ENCODE data around the gene FANCC.

FANCC gene

DNA sequence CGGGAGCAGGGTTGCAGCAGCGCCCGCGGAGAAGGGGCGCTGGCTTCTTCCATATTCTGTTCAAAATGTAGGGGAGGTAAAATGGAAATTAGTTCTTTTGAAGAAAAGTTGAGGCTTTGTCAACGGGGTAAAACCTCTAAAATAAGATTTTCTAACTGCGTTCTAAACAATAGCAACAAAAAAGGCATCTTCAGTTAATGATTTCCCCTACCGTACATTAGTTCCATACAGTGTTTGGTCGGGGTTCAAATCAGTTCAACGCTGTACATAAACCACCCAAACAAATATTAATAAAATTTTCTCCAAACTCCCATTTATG lies 343 bp upstream of the FANCC start:
- Histone ChIP-seq H4K8ac (ENCODE audit: low read depth, low read length) (no peak overlapping the region), H4K91ac (ENCODE audit: low read depth, low read length, poor library complexity) (no peak overlapping the region)

DNA sequence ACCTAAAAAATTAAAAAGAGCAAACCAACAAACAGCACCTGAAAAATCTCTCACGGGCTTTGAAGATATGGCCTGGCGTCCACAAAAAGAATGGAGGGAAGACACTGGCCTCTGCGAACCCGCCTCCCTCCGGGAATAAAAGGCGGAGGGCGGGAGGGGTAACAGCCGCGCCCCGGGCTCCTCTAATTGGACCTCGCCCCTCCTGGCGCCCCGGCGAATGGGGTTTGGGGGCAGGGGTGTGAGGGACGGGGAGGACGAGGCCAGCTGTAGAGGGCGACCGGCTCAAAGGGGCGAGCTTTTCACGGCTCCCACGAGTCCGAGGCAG lies 753 bp downstream of the FANCC start:
- peaks cover 2 to 13% of the 10 kb centered on the region in 2 donors for H3K4me1 ChIP-seq (ENCODE audit: control insufficient read depth in 2 of 2, insufficient read depth in 1 of 2, low read depth in 1 of 2, low read length in 2 of 2)
- H3K4ac ChIP-seq (ENCODE audit: low read length), result no peak overlapping the region
- H3K9ac ChIP-seq (ENCODE audit: low read depth, low read length, poor library complexity), result no peak overlapping the region
- DNase-seq (ENCODE audit: low spot score), result peak; percentile 83
- no peak overlapping the region for H2BK15ac ChIP-seq (ENCODE audit: low read length)
- no peak overlapping the region for H3K23ac ChIP-seq (ENCODE audit: low read depth, low read length, poor library complexity)
- H3K27me3 ChIP-seq (ENCODE audit: control insufficient read depth in 3 of 3, insufficient read depth in 3 of 3, low read depth in 1 of 3, low read length in 3 of 3), result no peaks in the 10 kb centered on the region
- no peak overlapping the region for H2AK5ac ChIP-seq (ENCODE audit: low read depth, low read length)
- H3K14ac ChIP-seq (ENCODE audit: low read length), result no peak overlapping the region
- no peaks in the 10 kb centered on the region for H3K9me3 ChIP-seq (replicated peaks in 1 of 2; ENCODE audit: control insufficient read depth in 2 of 2, insufficient read depth in 1 of 2, low read depth in 1 of 2, low read length in 2 of 2)
- no CpG with 5 or more reads among the region's 22 CpGs for WGBS, 2 donors (ENCODE audit: extremely low coverage in 2 of 2, insufficient read length in 2 of 2, insufficient replicate concordance in 1 of 2)
- peak overlapping the region; percentile 81 for H3K18ac ChIP-seq (ENCODE audit: low read length)
- no peak overlapping the region for H2BK12ac ChIP-seq (ENCODE audit: low read length)
- H3K27ac ChIP-seq (replicated peaks; ENCODE audit: low read length), result peak overlapping the region; percentile 99
- H3K4me3 ChIP-seq (ENCODE audit: low read length in 2 of 2), result peak overlapping the region; percentile 48 to 81
- H3K4me2 ChIP-seq (ENCODE audit: insufficient read depth, low read length, poor library complexity, severe bottlenecking), result peak overlapping the region; percentile 65
- H3K36me3 ChIP-seq (replicated peaks in 1 of 2; ENCODE audit: control insufficient read depth in 2 of 2, insufficient read depth in 2 of 2, low read length in 2 of 2), result no peaks in the 10 kb centered on the region
- no peak overlapping the region for H2BK120ac ChIP-seq (ENCODE audit: low read depth, low read length)
- H4K8ac ChIP-seq (ENCODE audit: low read depth, low read length), result no peak overlapping the region
- H2BK5ac ChIP-seq (ENCODE audit: low read length), result no peak overlapping the region
- peaks cover 5% of the 10 kb centered on the region for H3K79me1 ChIP-seq (ENCODE audit: low read depth, low read length)
- H4K91ac ChIP-seq (ENCODE audit: low read depth, low read length, poor library complexity), result no peak overlapping the region
- H2AFZ ChIP-seq (ENCODE audit: low read length), result peak overlapping the region; percentile 97

More for the DNA sequence above, 343 bp upstream of the FANCC start:
- H3K9me3 ChIP-seq (replicated peaks in 1 of 2; ENCODE audit: control insufficient read depth in 2 of 2, insufficient read depth in 1 of 2, low read depth in 1 of 2, low read length in 2 of 2), result peaks cover 0 to under 1% of the 10 kb centered on the region in 2 donors
- peak overlapping the region; percentile 96 for H3K18ac ChIP-seq (ENCODE audit: low read length)
- no CpG with 5 or more reads among the region's 10 CpGs for WGBS, 2 donors (ENCODE audit: extremely low coverage in 2 of 2, insufficient read length in 2 of 2, insufficient replicate concordance in 1 of 2)
- no peak overlapping the region for H2BK15ac ChIP-seq (ENCODE audit: low read length)
- peaks cover 4% of the 10 kb centered on the region for H3K79me1 ChIP-seq (ENCODE audit: low read depth, low read length)
- peak overlapping the region; percentile 85 for H3K23ac ChIP-seq (ENCODE audit: low read depth, low read length, poor library complexity)
- peak overlapping the region; percentile 79 to 85 for H3K4me3 ChIP-seq (ENCODE audit: low read length in 2 of 2)
- no peak overlapping the region for H3K4ac ChIP-seq (ENCODE audit: low read length)
- peak overlapping the region; percentile 91 for H2BK5ac ChIP-seq (ENCODE audit: low read length)
- no peak overlapping the region for H2BK120ac ChIP-seq (ENCODE audit: low read depth, low read length)
- no peak overlapping the region for H3K14ac ChIP-seq (ENCODE audit: low read length)
- peaks cover 2 to 13% of the 10 kb centered on the region in 2 donors for H3K4me1 ChIP-seq (ENCODE audit: control insufficient read depth in 2 of 2, insufficient read depth in 1 of 2, low read depth in 1 of 2, low read length in 2 of 2)
- no peaks in the 10 kb centered on the region for H3K27me3 ChIP-seq (ENCODE audit: control insufficient read depth in 3 of 3, insufficient read depth in 3 of 3, low read depth in 1 of 3, low read length in 3 of 3)
- peak overlapping the region; percentile 67 for H3K4me2 ChIP-seq (ENCODE audit: insufficient read depth, low read length, poor library complexity, severe bottlenecking)
- no peak overlapping the region for H2BK12ac ChIP-seq (ENCODE audit: low read length)
- H3K9ac ChIP-seq (ENCODE audit: low read depth, low read length, poor library complexity), result no peak overlapping the region
- H3K36me3 ChIP-seq (replicated peaks in 1 of 2; ENCODE audit: control insufficient read depth in 2 of 2, insufficient read depth in 2 of 2, low read length in 2 of 2), result no peaks in the 10 kb centered on the region
- peak overlapping the region; percentile 97 for H2AFZ ChIP-seq (ENCODE audit: low read length)
- DNase-seq (ENCODE audit: low spot score), result no peak
- H3K27ac ChIP-seq (replicated peaks; ENCODE audit: low read length), result peak overlapping the region; percentile 100
- no peak overlapping the region for H2AK5ac ChIP-seq (ENCODE audit: low read depth, low read length)

DNA sequence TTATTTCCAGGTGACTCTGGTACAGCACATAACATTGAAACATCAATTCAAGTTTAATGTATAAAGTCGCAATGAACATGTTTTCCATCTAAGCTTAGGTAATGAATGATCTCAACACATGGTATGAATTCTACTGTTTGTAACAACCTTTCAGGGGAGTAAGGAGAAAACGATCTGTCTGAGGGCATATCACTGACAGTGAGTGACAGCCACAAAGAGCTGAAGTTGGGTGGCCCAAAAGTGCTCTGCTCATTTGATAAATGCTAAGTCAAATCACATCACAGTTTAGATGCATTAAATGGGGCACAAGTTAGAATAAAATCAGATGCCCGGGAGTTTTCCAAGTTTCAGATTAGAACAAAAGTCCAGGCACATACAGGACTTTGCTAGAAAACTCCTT lies 1.2 kb downstream of the FANCC start:
- DNase-seq (ENCODE audit: low spot score), result no peak
- Histone ChIP-seq H3K4ac (ENCODE audit: low read length) (no peak overlapping the region), H4K91ac (ENCODE audit: low read depth, low read length, poor library complexity) (no peak overlapping the region), H3K18ac (ENCODE audit: low read length) (no peak overlapping the region), H3K9me3 (replicated peaks in 1 of 2; ENCODE audit: control insufficient read depth in 2 of 2, insufficient read depth in 1 of 2, low read depth in 1 of 2, low read length in 2 of 2) (no peaks in the 10 kb centered on the region), H3K4me1 (ENCODE audit: control insufficient read depth in 2 of 2, insufficient read depth in 1 of 2, low read depth in 1 of 2, low read length in 2 of 2) (peaks cover 2 to 10% of the 10 kb centered on the region in 2 donors), H2BK15ac (ENCODE audit: low read length) (no peak overlapping the region), H3K36me3 (replicated peaks in 1 of 2; ENCODE audit: control insufficient read depth in 2 of 2, insufficient read depth in 2 of 2, low read length in 2 of 2) (no peaks in the 10 kb centered on the region), H2BK5ac (ENCODE audit: low read length) (no peak overlapping the region), H3K23ac (ENCODE audit: low read depth, low read length, poor library complexity) (no peak overlapping the region), H3K14ac (ENCODE audit: low read length) (no peak overlapping the region), H2AFZ (ENCODE audit: low read length) (peak overlapping the region; percentile 97), H3K4me3 (ENCODE audit: low read length in 2 of 2) (peak overlapping the region in 1 of 2 donors; percentile 48), H3K9ac (ENCODE audit: low read depth, low read length, poor library complexity) (no peak overlapping the region), H2AK5ac (ENCODE audit: low read depth, low read length) (no peak overlapping the region), H3K4me2 (ENCODE audit: insufficient read depth, low read length, poor library complexity, severe bottlenecking) (peak overlapping the region; percentile 65), H2BK12ac (ENCODE audit: low read length) (no peak overlapping the region), H4K8ac (ENCODE audit: low read depth, low read length) (no peak overlapping the region), H3K27ac (replicated peaks; ENCODE audit: low read length) (peak overlapping the region; percentile 99), H3K79me1 (ENCODE audit: low read depth, low read length) (peaks cover 5% of the 10 kb centered on the region), H3K27me3 (ENCODE audit: control insufficient read depth in 3 of 3, insufficient read depth in 3 of 3, low read depth in 1 of 3, low read length in 3 of 3) (no peaks in the 10 kb centered on the region), H2BK120ac (ENCODE audit: low read depth, low read length) (no peak overlapping the region)
- WGBS, 2 donors (ENCODE audit: extremely low coverage in 2 of 2, insufficient read length in 2 of 2, insufficient replicate concordance in 1 of 2), result no CpG with 5 or more reads among the region's 3 CpGs

DNA sequence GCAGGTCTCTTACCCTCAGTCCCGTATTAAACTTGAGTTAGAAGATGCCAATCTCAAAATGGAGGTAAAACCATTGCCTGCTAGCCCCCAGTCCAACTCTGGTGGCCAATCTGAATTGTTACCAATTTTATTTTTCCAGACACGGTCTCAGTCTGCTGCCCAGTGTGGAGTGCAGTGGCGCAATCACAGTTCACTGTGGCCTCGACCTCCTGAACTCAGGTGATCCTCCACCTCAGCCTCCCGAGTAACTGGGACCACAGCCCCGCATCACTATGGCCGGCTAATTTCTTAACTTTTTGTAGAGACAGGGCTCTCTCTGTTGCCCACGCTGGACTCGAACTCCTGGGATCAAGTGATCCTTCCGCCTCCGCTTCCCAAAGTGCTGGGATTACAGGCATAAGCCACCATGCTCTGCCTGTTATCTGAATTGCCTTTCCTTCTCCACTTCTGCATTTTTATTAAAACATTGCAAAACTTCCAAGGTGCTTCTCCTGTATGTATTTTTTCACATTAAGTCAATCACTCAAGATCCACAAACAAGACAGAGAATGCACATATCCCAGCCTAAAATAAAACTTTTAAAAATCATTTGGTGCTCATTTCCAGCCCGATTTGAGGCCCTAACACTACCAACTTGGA lies 2.3 kb downstream of the FANCC start:
- Histone ChIP-seq H2AFZ (ENCODE audit: low read length) (no peak overlapping the region), H2BK12ac (ENCODE audit: low read length) (no peak overlapping the region), H3K36me3 (replicated peaks in 1 of 2; ENCODE audit: control insufficient read depth in 2 of 2, insufficient read depth in 2 of 2, low read length in 2 of 2) (no peaks in the 10 kb centered on the region), H3K4me3 (ENCODE audit: low read length in 2 of 2) (peak overlapping the region in 1 of 2 donors; percentile 48), H3K9ac (ENCODE audit: low read depth, low read length, poor library complexity) (no peak overlapping the region), H3K27me3 (ENCODE audit: control insufficient read depth in 3 of 3, insufficient read depth in 3 of 3, low read depth in 1 of 3, low read length in 3 of 3) (no peaks in the 10 kb centered on the region), H3K4me2 (ENCODE audit: insufficient read depth, low read length, poor library complexity, severe bottlenecking) (no peak overlapping the region), H3K23ac (ENCODE audit: low read depth, low read length, poor library complexity) (no peak overlapping the region), H2BK120ac (ENCODE audit: low read depth, low read length) (no peak overlapping the region), H3K4me1 (ENCODE audit: control insufficient read depth in 2 of 2, insufficient read depth in 1 of 2, low read depth in 1 of 2, low read length in 2 of 2) (peaks cover 2 to 9% of the 10 kb centered on the region in 2 donors), H3K9me3 (replicated peaks in 1 of 2; ENCODE audit: control insufficient read depth in 2 of 2, insufficient read depth in 1 of 2, low read depth in 1 of 2, low read length in 2 of 2) (no peaks in the 10 kb centered on the region), H2BK15ac (ENCODE audit: low read length) (no peak overlapping the region), H3K18ac (ENCODE audit: low read length) (no peak overlapping the region), H3K27ac (replicated peaks; ENCODE audit: low read length) (no peak overlapping the region), H4K8ac (ENCODE audit: low read depth, low read length) (no peak overlapping the region), H2AK5ac (ENCODE audit: low read depth, low read length) (no peak overlapping the region), H2BK5ac (ENCODE audit: low read length) (no peak overlapping the region), H4K91ac (ENCODE audit: low read depth, low read length, poor library complexity) (no peak overlapping the region), H3K4ac (ENCODE audit: low read length) (no peak overlapping the region), H3K79me1 (ENCODE audit: low read depth, low read length) (peaks cover 5% of the 10 kb centered on the region), H3K14ac (ENCODE audit: low read length) (no peak overlapping the region)
- no peak for DNase-seq (ENCODE audit: low spot score)
- WGBS, 2 donors (ENCODE audit: extremely low coverage in 2 of 2, insufficient read length in 2 of 2, insufficient replicate concordance in 1 of 2), result no CpG with 5 or more reads among the region's 12 CpGs
